ENCODE results near the gene ERN2. TPM values are rescaled to one million over a fixed set of nuclear protein-coding genes. Genes with fewer than 3 reads are reported as not detected.

The ERN2 gene
- total RNA-seq, 1 experiment from 2014 or later, result 0.47 TPM

- TF ChIP-seq CBX3 (IDR thresholded peaks at IDR 0.05; ENCODE audit: low read depth), result no peak
- no peak for TF ChIP-seq FOSL1 (IDR thresholded peaks at IDR 0.05; ENCODE audit: low read depth)
- no peak for TF ChIP-seq CTCF (IDR thresholded peaks at IDR 0.05 in 2 of 3, conservative IDR thresholded peaks at IDR 0.05 in 1 of 3; ENCODE audit: borderline replicate concordance in 1 of 3, insufficient read depth in 1 of 3, low read depth in 2 of 3, low read length in 2 of 3)
- TF ChIP-seq ZFX (IDR thresholded peaks at IDR 0.05), result no peak
- no peak for TF ChIP-seq ZBTB33 (IDR thresholded peaks at IDR 0.05; ENCODE audit: extremely low read depth, insufficient replicate concordance, low read length)
- no peak for TF ChIP-seq EGR1 (IDR thresholded peaks at IDR 0.05; ENCODE audit: low read depth)
- no peak for TF ChIP-seq YY1 (IDR thresholded peaks at IDR 0.05; ENCODE audit: extremely low read depth, insufficient replicate concordance, low read depth, low read length)
- TF ChIP-seq SP1 (IDR thresholded peaks at IDR 0.05; ENCODE audit: low read depth), result no peak
- Histone ChIP-seq H3K4me2 (ENCODE audit: low read length) (no peak overlapping the region), H3K9me3 (ENCODE audit: control insufficient read depth in 1 of 2, insufficient read depth in 1 of 2, low read depth in 1 of 2, low read length in 2 of 2) (no peaks in the 10 kb centered on the region), H3K79me2 (ENCODE audit: insufficient read depth, low read length) (no peaks in the 10 kb centered on the region), H3K9ac (ENCODE audit: low read length) (no peak overlapping the region), H3K4me1 (ENCODE audit: control insufficient read depth in 1 of 2, insufficient read depth in 2 of 2, low read length in 2 of 2) (no peaks in the 10 kb centered on the region), H4K20me1 (ENCODE audit: insufficient read depth) (no peaks in the 10 kb centered on the region), H3K36me3 (ENCODE audit: control insufficient read depth in 1 of 2, insufficient read depth in 2 of 2, low read length in 2 of 2) (no peaks in the 10 kb centered on the region), H3K27me3 (ENCODE audit: insufficient read depth, low read length) (peaks cover 10% of the 10 kb centered on the region; the same call in 1 of the 2 replicates), H2AFZ (ENCODE audit: low read depth, low read length, poor library complexity, severe bottlenecking) (no peak overlapping the region), H3K27ac (ENCODE audit: low read depth, low read length) (no peak overlapping the region), H3K4me3 (replicated peaks in 1 of 2; ENCODE audit: low read depth in 1 of 2, low read length in 2 of 2) (no peak overlapping the region), H3K9me2 (ENCODE audit: insufficient read depth) (no peaks in the 10 kb centered on the region)
- no TSS peak for BruUV-seq (replicated peaks)
- POLR2A ChIA-PET, result no interaction called here
- CTCF ChIA-PET, result no interaction called here
- RAD21 ChIA-PET (ENCODE audit: low non-redundant PET in 1 of 2, low total read pairs in 2 of 2, uncharacterized antibody in 2 of 2, unreplicated experiment in 2 of 2), result no interaction called here
- ATAC-seq (no peak), DNase-seq (ENCODE audit: low read depth, low spot score) (no peak)
- intact Hi-C loops (cut with micrococcal nuclease), result no loop called here
These were observed 42.4 kb upstream of the ERN2 start for GRCh38 chr16:23755484-23755809.
